ENCODE measurements around the gene TMEM121B. TPM values are rescaled to one million over a fixed set of nuclear protein-coding genes. Genes with fewer than 3 reads are reported as not detected.

Gene TMEM121B
- total RNA-seq, 1 experiment from 2014 or later: 8.1 TPM

- H3K27ac ChIP-seq (ENCODE audit: insufficient read length, low read depth, low read length): no peak overlapping the region
- no CpG with 5 or more reads among the region's 9 CpGs for WGBS (ENCODE audit: extremely low coverage, insufficient read length, low lambda C conversion rate)
- no peaks in the 10 kb centered on the region for H3K79me2 ChIP-seq (ENCODE audit: insufficient read depth, low read length)
- H3K4me1 ChIP-seq (ENCODE audit: insufficient read depth, low read length): no peaks in the 10 kb centered on the region
- H4K91ac ChIP-seq (ENCODE audit: insufficient read length, low read depth, low read length): no peak overlapping the region
- peaks cover 14 to 24% of the 10 kb centered on the region in 2 experiments for H3K4me1 Mint-ChIP-seq
- H2AFZ ChIP-seq (ENCODE audit: low read length): no peak overlapping the region
- H3K27me3 ChIP-seq (ENCODE audit: insufficient read depth, low read length): no peaks in the 10 kb centered on the region
- no peak overlapping the region for H3K4me2 ChIP-seq (ENCODE audit: insufficient read depth, insufficient read length, low read length)
- no peaks in the 10 kb centered on the region; a peak in 1 of 5 replicates for H3K9me3 Mint-ChIP-seq
- H3K56ac ChIP-seq (ENCODE audit: insufficient read length, low read depth, low read length): no peak overlapping the region
- H2BK5ac ChIP-seq (ENCODE audit: insufficient read length, low read length): no peak overlapping the region
- no peaks in the 10 kb centered on the region for H3K23me2 ChIP-seq (ENCODE audit: insufficient read length, low read depth, low read length, poor library complexity, severe bottlenecking)
- no peak overlapping the region for H3K23ac ChIP-seq (ENCODE audit: insufficient read length, low read depth, low read length)
- no peak overlapping the region for H3K4ac ChIP-seq (ENCODE audit: low read depth, low read length)
- no peaks in the 10 kb centered on the region for H3K79me1 ChIP-seq (ENCODE audit: insufficient read depth, low read depth, low read length, poor library complexity, severe bottlenecking)
- no peaks in the 10 kb centered on the region for H4K20me1 ChIP-seq (ENCODE audit: control insufficient read depth, insufficient read depth, insufficient read length)
- H3K18ac ChIP-seq (ENCODE audit: insufficient read length, low read depth, low read length): no peak overlapping the region
- no peaks in the 10 kb centered on the region for H3K9me3 ChIP-seq (ENCODE audit: control insufficient read depth, low read depth, low read length)
- no peak overlapping the region for H4K5ac ChIP-seq (ENCODE audit: insufficient read length, low read depth, low read length)
- H3T11ph ChIP-seq (ENCODE audit: low read length): no peak overlapping the region
- no peak overlapping the region for H3K27ac Mint-ChIP-seq
- no peak overlapping the region for H2BK15ac ChIP-seq (ENCODE audit: low read depth, low read length)
- no peak overlapping the region for H2BK12ac ChIP-seq (ENCODE audit: insufficient read length, low read depth, low read length)
- H2AK5ac ChIP-seq (ENCODE audit: insufficient read length, low read length): no peak overlapping the region
- H3K9ac ChIP-seq (ENCODE audit: extremely low read depth, insufficient read length, low read length): no peak overlapping the region
- no peak for TF ChIP-seq CTCF (conservative IDR thresholded peaks at IDR 0.05)
- peaks cover 2 to 3% (median 3%) of the 10 kb centered on the region in 3 experiments; a peak in 3 of 7 replicates for H3K36me3 Mint-ChIP-seq (ENCODE audit: insufficient read depth in 1 of 3, low read depth in 3 of 3)
- H3K27me3 Mint-ChIP-seq (ENCODE audit: low read depth): no peaks in the 10 kb centered on the region
- no peak overlapping the region for H3K14ac ChIP-seq (ENCODE audit: insufficient read depth, low read length)
- DNase-seq: no peak
- no peak overlapping the region for H2BK120ac ChIP-seq (ENCODE audit: low read depth, low read length, poor library complexity, severe bottlenecking)
- no peak overlapping the region for H3K4me3 Mint-ChIP-seq
- H4K8ac ChIP-seq (replicated peaks; ENCODE audit: insufficient read length, low read depth, low read length): no peak overlapping the region
- H2BK20ac ChIP-seq (ENCODE audit: low read depth, low read length, poor library complexity, severe bottlenecking): no peak overlapping the region
These were observed 8.6 kb downstream of the TMEM121B start for GRCh38 chr22:17112491-17113042.

Measured in H9 (cell line).